ENCODE results near the gene CYTH4.
"Not testable (repeated sequence)": the region's sequence is repeated elsewhere in the genome, so short reads cannot be mapped to it uniquely, and the experiment has no call there.

Gene CYTH4, protein sequence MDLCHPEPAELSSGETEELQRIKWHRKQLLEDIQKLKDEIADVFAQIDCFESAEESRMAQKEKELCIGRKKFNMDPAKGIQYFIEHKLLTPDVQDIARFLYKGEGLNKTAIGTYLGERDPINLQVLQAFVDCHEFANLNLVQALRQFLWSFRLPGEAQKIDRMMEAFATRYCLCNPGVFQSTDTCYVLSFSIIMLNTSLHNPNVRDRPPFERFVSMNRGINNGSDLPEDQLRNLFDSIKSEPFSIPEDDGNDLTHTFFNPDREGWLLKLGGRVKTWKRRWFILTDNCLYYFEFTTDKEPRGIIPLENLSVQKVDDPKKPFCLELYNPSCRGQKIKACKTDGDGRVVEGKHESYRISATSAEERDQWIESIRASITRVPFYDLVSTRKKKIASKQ

DNA sequence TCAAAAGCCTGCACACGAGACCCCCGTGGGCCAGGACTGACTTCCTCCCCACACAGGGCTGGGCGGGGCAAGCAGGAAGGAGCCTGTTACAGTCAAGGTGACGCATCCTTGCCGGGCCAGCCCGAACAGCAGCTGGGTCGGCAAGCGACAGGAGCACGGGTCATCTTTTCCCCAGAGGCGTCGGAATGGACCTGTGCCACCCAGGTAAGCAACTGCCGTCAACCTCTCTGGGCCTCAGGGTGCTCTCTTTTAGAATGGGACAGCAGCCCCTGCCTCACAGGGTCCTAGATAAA lies at the start of gene CYTH4:
TSS of gene CYTH4 (plus strand) at position 124 of the 293 bp plus-strand sequence. CDS start at position 186, 62 bp downstream.
- DNase-seq: no peak

GRCh38 chr22:37233371-37233750 lies 48.9 kb upstream of the CYTH4 start:
- not testable (repeated sequence) for DNase-seq

GRCh38 chr22:37233751-37234631 lies 48.3 kb upstream of the CYTH4 start:
- DNase-seq: no peak

GRCh38 chr22:37234736-37235711 lies 47.3 kb upstream of the CYTH4 start:
- DNase-seq: no peak

- no peak for DNase-seq
These were observed 46.3 kb upstream of the CYTH4 start for GRCh38 chr22:37235897-37236607.

- DNase-seq: peak; percentile 9
These were observed 44.7 kb upstream of the CYTH4 start for GRCh38 chr22:37237371-37238268.

DNA sequence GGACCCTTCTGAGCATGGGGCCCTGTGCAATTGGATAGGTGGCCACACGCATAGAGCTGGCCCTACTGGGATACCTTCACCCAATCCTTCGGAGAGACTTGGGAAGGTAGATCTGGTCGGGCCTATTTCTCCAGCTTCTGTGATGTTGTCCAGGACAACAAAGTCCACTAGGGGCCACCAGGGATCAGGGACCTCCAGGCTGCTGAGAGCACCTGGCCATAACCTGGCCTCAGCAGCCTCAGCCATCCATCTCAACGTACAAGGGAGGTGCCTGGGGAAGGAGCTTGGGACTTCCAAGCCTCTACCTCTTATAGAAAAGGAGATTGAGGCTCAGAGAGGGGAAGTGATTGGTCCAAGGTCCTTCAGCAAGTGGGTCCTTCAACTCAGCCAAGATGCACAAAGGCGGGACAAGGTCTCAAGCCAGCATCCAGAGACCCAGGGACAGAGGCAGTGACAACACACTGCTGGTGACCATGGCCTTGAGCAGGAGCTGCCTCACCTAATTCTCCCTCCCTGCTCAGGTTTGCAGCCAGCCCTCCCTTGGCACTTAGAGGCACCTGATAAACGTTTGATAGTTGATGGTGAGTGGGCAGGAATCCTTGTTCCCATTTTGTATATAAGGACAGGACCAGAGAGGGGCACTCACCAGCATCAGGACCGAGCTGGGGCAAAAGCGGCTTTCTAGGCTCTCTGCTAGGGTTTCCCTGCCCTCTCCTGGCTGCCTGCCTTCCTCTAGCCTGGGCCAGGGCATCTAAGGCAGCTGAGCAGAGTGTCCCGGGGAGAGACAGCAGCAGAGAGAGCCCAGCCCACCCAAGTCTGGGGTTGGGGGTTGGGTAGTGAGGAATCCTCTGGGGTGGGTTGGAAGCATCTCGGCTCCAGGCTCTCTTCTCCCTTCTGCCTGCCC lies 42.7 kb upstream of the CYTH4 start:
- DNase-seq: no peak

DNA sequence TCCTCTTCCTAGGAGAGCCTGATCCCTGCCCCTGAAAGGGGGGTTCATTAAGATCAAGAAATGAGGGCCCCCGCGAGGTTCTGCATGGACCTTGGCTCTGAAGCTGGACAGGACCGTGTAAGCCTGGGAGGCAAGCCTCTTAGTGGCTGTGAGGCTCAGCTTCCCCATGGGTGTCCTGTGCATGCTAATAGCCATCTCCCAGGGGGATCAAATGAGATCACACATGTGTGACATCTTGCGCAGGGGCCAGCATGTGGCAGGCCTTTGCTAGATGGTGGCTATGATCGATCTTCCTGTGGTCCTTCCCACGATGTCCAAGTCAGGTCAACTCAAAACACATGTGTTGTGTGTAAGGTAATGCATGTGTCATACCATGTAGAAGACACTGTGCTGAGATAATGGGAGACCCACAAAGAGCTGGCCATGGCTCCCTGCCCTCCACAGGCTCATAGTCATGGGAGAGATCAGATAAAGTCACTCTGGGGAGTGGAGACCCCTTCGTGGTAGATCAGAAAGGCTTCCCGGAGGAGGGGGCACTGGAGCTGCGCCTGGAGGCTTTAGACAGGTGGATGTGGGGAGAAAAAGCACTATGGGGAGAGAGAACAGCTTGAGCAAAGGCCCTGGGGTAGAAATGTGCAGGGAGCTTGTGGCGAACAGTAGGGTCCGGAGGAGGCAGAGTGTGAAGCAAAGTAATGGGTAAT lies 41.9 kb upstream of the CYTH4 start:
- no peak for DNase-seq

DNA sequence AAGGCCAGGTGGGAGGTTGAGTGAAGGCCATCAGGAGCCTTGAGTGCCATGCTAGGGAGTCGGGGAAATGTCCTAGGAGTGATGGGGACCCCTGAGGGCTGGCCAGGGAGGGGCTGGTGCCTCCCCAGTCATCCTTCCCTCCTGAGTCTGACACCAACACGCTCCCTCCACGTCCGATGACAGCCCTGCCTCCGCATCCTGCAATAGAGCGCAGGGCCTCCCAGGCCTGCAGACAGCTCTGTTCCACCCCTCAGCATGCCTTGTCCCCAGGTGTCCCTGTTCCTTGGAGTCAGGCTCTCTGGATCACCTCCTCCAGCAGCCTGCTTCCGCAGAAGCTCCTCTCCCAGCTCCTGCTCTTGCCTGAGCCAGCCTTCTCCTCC lies 41.4 kb upstream of the CYTH4 start:
- DNase-seq: no peak

GRCh38 chr22:37241351-37242142 lies 40.8 kb upstream of the CYTH4 start:
- no peak for DNase-seq

DNA sequence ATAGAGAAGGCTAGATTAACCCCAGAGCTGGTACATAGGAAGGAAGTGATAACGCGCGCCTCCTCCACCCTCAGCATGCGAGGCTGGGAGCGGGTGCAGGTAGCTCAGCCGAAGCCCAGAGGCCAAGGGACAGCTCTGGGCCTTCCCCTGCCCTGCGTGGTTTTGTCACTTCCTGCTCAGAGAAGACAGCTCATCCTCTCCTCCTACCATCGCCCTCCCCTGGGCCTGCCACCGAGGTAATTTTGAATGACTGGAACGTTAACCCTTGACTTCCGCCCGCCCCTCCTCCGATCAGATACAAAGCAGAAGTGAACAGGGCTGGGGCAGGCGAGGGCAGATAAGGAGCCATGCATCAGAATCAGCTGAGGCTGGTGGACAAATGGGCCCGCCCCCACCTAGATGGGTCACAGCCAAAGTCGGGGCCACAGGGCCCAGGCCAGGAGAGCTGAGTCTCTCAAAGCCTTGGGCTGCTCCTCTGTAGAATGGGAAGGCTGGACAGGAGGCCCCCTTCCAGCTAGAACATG lies 39.9 kb upstream of the CYTH4 start:
- DNase-seq: peak; percentile 56

DNA sequence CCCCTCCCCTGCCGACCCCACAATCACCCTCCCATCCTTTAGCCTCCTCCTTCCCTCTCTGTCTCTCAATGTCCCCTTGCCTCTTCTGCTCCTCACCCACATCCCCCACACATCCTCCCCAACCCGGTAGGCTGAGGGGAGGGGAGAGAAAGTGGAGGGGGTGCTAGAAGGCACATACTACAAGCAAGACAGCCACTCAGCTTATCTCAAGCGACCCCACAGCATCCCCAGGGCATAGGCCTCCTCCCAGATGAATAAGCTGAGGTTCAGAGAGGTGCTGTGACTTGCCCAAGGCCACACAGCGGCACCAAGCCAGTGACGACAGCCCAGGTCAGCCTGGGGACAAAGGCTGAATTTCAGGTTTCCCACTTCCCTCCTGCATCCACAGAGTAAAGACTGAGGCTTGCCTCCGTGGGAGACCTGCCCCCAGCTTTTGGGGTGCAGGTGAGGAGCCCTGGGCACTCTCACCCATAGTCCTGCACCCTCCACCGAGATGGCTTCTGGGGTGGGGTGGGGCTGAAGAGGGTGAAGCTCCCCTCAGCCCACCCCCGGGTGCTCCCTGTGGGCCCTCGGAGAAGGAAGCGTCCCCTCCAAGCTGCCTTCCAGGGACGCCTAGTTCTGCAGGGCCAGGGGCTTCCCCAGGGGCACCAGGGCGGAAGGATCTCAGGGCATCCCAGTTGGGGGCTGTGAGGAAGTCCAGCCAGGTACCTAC lies 38.8 kb upstream of the CYTH4 start:
- DNase-seq: no peak

GRCh38 chr22:37244114-37244921 lies 38.0 kb upstream of the CYTH4 start, which contains the start of gene RAC2:
Gene RAC2 (minus strand): TSS chr22:37244269. CDS start chr22:37244148, 121 bp downstream.
- DNase-seq: peak; percentile 61

DNA sequence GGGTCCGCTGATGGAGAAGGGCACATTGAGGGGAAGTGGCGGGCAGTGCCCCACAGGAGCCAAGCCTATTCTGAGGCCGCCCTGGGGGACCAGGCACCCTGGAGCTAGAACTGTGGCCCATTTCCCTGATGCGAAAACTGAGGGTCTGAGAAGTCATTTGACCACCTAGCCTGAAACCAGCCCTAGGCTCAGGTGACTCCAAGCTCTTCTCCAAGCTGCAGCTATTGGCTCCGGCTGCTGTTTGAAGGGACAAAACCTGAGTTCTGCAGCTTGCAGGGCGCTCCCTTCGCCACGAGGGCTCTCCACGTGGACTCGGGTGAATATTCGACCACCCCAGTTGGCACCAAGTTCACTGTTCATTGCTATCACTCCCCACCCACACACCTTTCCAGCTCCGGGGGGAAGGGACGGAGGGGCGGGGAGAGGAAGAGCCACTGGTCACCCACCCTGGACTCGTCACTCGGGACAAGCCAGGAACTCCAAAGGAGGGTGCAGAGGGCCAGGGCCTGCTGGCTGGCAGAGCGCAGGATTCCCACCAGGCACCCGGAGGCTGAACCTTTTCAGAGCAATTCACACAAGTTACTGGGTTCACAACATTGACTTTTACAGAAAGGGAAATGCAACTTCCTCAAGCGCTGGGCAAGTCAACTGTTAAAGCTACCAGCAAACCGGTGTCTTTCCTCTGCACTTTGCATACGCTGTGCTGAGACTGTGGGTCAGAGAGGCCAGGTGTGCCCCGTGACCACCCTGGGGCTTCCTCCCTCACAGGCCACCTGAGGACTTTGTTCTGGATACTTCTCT lies 37.2 kb upstream of the CYTH4 start:
- DNase-seq: no peak

DNA sequence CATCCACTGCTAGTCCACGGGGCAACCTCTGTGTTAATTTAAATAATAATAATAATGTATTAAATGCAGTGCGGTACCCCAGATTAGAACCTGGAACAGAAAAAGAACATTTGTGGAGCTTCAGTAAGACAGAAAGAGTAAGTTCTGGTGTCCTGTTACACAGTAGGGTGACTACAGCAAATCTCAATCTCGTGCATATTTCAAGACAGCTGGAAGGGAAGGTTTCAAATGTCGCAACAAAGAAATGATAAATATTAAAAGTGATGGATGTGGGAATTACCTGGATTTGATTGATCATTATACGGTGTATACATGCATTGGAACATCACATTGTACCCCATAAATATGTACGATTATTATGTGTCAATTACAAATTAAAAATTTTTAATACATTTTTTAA lies 36.6 kb upstream of the CYTH4 start:
- DNase-seq: no peak

DNA sequence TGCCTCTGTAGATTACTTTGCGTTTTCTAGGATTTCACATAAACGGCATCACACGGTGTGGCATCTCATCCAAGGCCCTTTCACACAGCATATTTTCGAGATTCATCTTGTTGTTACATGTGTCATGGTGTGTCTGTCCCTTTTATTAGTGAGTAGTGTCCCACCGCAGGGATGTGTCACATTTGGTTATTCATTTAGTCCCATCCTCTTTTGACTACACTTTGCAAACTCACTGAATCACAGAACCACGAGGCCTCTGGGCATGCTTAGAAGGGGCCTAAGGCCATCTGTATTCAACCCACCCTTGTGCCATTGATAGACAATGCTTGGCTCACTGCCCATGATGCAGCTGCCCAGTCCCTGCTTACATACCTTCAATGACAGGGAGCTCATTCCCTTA lies 34.1 kb upstream of the CYTH4 start:
- no peak for DNase-seq

Data from NCI-H226 (cell line).